Type B pancreatic cell (in vitro differentiated cells): ENCODE measurements around the gene VGLL3. TPM values are rescaled to one million over a fixed set of nuclear protein-coding genes. Genes with fewer than 3 reads are reported as not detected.

Experiments used
- DNase-seq: peaks from one replicate; pipeline ENCODE4 v3.0.0; 2021; ENCODE audit warnings: mixed read lengths; ENCODE audit not compliant: unreplicated experiment; ENCODE audit errors: extremely low spot score
- H3K27ac Mint-ChIP-seq: 2 replicates; pipeline ENCODE4 v1.8.0; 2021; ENCODE audit warnings: mild to moderate bottlenecking, mixed read lengths
- H3K27me3 Mint-ChIP-seq: 2 replicates; pipeline ENCODE4 v1.8.0; 2021; ENCODE audit warnings: mixed read lengths
- H3K36me3 Mint-ChIP-seq: 2 replicates; pipeline ENCODE4 v1.8.0; 2021; ENCODE audit warnings: mixed read lengths
- H3K4me1 Mint-ChIP-seq: one replicate; pipeline ENCODE4 v1.8.0; 2021; ENCODE audit warnings: mixed read lengths; ENCODE audit not compliant: unreplicated experiment
- H3K4me3 Mint-ChIP-seq: 2 replicates; pipeline ENCODE4 v1.8.0; 2021; ENCODE audit warnings: mild to moderate bottlenecking, mixed read lengths
- H3K9me3 Mint-ChIP-seq: 2 replicates; pipeline ENCODE4 v1.8.0; 2021; ENCODE audit warnings: mixed read lengths
- CTCF ChIP-seq: fragments of 200-600 bp; sonication (generic); conservative IDR thresholded peaks from 2 replicates; pipeline ENCODE4 v1.5.0; 2021; ENCODE audit warnings: antibody characterized with exemption, mild to moderate bottlenecking
- total RNA-seq: library from RNA; stranded (reverse); gene quantifications from 2 replicates; pipeline ENCODE4 v1.2.1, GENCODE V29; 2021; ENCODE audit warnings: low replicate concordance

The VGLL3 gene
- total RNA-seq, 1 donor from 2014 or later = 11.1 TPM

- no peak for TF ChIP-seq CTCF
- H3K27me3 Mint-ChIP-seq = no peaks in the 10 kb centered on the region
- DNase-seq = no peak
- H3K27ac Mint-ChIP-seq = peak overlapping the region; percentile 93
- peak overlapping the region; percentile 75 for H3K4me3 Mint-ChIP-seq
- peaks cover 5% of the 10 kb centered on the region for H3K4me1 Mint-ChIP-seq
- no peaks in the 10 kb centered on the region for H3K36me3 Mint-ChIP-seq
- H3K9me3 Mint-ChIP-seq = peaks cover 5% of the 10 kb centered on the region
These were observed 10.6 kb upstream of the VGLL3 start for GRCh38 chr3:87001473-87002098.

DNA sequence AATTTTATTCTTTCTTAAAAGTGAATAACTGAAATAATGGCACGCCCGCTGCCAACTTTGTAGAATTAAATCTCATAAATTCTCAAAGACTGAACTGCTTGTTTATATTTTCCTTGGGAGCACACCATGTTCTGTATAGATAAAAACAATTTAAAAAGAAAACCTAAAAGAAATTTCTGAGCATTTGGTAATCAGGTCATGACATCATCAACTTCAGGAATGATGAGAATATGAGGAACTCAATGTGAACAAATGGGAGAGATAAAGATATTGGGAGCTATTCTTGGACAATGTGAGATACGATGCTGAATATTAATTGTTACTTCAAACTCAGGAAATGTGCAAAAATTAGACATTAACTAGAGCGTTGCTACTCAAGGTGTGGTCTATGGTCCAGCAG is 10.0 kb upstream of the VGLL3 start:
- TF ChIP-seq CTCF = no peak
- Mint-ChIP-seq H3K4me1 (peaks cover 5% of the 10 kb centered on the region), H3K27me3 (no peaks in the 10 kb centered on the region), H3K9me3 (peaks cover 5% of the 10 kb centered on the region), H3K4me3 (no peak overlapping the region), H3K36me3 (no peaks in the 10 kb centered on the region), H3K27ac (no peak overlapping the region)
- no peak for DNase-seq

- peaks cover 7% of the 10 kb centered on the region for H3K9me3 Mint-ChIP-seq
- peaks cover 11% of the 10 kb centered on the region for H3K4me1 Mint-ChIP-seq
- TF ChIP-seq CTCF = no peak
- DNase-seq = no peak
- H3K36me3 Mint-ChIP-seq = no peaks in the 10 kb centered on the region
- peaks cover 5% of the 10 kb centered on the region for H3K27me3 Mint-ChIP-seq
- no peak overlapping the region for H3K27ac Mint-ChIP-seq
- H3K4me3 Mint-ChIP-seq = no peak overlapping the region
These were observed 7.6 kb upstream of the VGLL3 start for GRCh38 chr3:86998569-86998968.

DNA sequence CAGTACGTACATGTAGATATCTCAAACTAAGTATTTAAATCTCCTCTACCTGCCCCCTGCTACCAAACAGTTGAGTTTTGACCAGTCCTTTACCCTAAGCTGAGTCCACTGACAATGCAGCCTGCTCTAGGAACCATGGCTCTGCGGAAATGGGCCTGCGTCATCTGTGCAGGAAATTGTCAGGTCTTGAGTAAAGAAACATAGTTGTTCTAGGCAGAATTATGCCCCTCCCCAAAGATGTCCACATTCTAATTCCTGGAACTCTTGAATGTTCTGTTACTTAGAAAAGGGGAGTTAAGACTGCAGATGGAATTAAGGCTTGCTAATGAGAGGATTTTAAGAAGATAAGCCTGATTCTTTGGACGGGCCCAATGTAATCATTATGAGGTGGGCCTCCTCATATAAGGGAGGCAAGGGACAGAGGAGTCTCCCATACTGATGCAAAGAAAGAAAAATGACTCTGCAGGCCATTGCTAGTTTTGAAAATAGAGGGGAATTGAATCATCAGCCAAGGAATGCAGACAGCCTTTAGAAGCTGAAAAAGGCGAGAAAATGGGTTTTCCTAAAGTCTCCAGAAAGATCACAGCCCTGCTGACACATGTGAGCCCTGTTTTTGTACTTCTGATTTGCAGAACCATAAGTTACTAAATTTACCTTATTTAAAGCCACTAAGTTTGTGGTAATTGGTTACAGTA is 5.5 kb upstream of the VGLL3 start:
- Mint-ChIP-seq H3K36me3 (no peaks in the 10 kb centered on the region), H3K27ac (peak overlapping the region; percentile 35), H3K9me3 (peaks cover 5% of the 10 kb centered on the region), H3K4me1 (peaks cover 10% of the 10 kb centered on the region), H3K27me3 (peaks cover 9% of the 10 kb centered on the region), H3K4me3 (no peak overlapping the region)
- no peak for DNase-seq
- no peak for TF ChIP-seq CTCF

DNA sequence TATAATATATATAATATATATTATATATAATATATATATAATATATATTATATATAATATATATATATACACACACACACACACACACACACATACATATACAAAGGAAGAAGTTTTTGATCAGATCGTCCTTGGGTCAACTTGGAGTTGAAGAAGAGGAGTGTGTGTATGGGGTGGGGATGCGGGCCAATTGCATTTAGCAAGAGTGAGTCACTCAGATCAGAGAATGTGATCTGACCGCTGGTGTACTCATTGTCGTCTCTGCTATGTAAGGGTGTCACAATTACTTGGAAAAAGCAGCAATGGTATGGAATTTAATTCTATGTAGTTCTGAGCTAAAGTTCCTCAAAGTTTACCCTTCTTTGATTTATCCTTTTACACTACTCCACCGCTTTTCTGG is 4.6 kb upstream of the VGLL3 start:
- Mint-ChIP-seq H3K27ac (no peak overlapping the region), H3K27me3 (peaks cover 9% of the 10 kb centered on the region)

More for the DNA sequence above, 4.6 kb upstream of the VGLL3 start:
- H3K9me3 Mint-ChIP-seq = peaks cover 5% of the 10 kb centered on the region
- no peak for TF ChIP-seq CTCF
- H3K4me3 Mint-ChIP-seq = no peak overlapping the region
- peaks cover 13% of the 10 kb centered on the region for H3K4me1 Mint-ChIP-seq
- H3K36me3 Mint-ChIP-seq = no peaks in the 10 kb centered on the region
- DNase-seq = no peak
